K562 (cell line): ENCODE measurements around the gene DDOST. TPM values are rescaled to one million over a fixed set of nuclear protein-coding genes. Genes with fewer than 3 reads are reported as not detected.

Experiments
- MBD1 ChIP-seq: fragments of 250-450 bp; sonication (Bioruptor Pico); IDR thresholded peaks from 2 replicates; pipeline ENCODE4 v1.8.0; 2022; ENCODE audit warnings: inconsistent platforms
- MEIS2 ChIP-seq: fragments of 450-650 bp; IDR thresholded peaks from 2 replicates; pipeline ENCODE4 v1.6.1; 2014; ENCODE audit warnings: mild to moderate bottlenecking; ENCODE audit not compliant: partially characterized antibody
- NKRF ChIP-seq: fragments of 450-650 bp; IDR thresholded peaks from 2 replicates; pipeline ENCODE4 v1.6.1; 2016; ENCODE audit warnings: borderline replicate concordance
- PYGO2 ChIP-seq: fragments of 450-650 bp; IDR thresholded peaks from 2 replicates; pipeline ENCODE4 v1.6.1; 2016; ENCODE audit warnings: mild to moderate bottlenecking, missing genetic modification characterization, moderate library complexity, missing compliant biosample characterization
- RFX7 ChIP-seq: fragments of 250-450 bp; sonication (Bioruptor Pico); IDR thresholded peaks from 2 replicates; pipeline ENCODE4 v1.5.1; 2021; ENCODE audit warnings: mild to moderate bottlenecking
- STAT6 ChIP-seq: sonication (generic); formaldehyde crosslinking; IDR thresholded peaks from 2 replicates; pipeline ENCODE4 v1.8.1; 2023; ENCODE audit warnings: mild to moderate bottlenecking, missing genetic modification reagents
- ZBTB40 ChIP-seq, 2 experiments: fragments of 450-650 bp in 1 of 2; sonication (generic) in 1 of 2; formaldehyde crosslinking in 1 of 2; IDR thresholded peaks; 2 replicates each; pipeline versions ENCODE4 v1.7.1 to v1.9.0; 2016 to 2022; ENCODE audit warnings: inconsistent platforms in 1 of 2, mild to moderate bottlenecking in 1 of 2, missing genetic modification reagents in 1 of 2
- polyA plus RNA-seq, 8 experiments: library from polyadenylated mRNA; depleted of rRNA in 4 of 8; stranded (reverse) in 5 of 8; unstranded in 3 of 8; fragments of >200 nt; fragmentation: Nextera tagmentation in 2 of 8; fragmentation: Illumina TruSeq in 1 of 8; extraction: Ambion mirVana in 2 of 8; extraction: Trizol in 1 of 8; gene quantifications; 2 replicates each; pipeline versions ENCODE4 v1.2.1 to v1.2.3, GENCODE V29; 2011 to 2014; ENCODE audit warnings: inconsistent platforms in 1 of 8, missing spikeins in 1 of 8
- total RNA-seq, 7 experiments: library from RNA; depleted of rRNA in 6 of 7; stranded (reverse); fragments of >200 nt in 6 of 7; fragmentation: Illumina TruSeq in 2 of 7; extraction: Trizol in 2 of 7; gene quantifications; 2 replicates each; pipeline versions ENCODE4 v1.2.1 to v1.2.3, GENCODE V29; 2011 to 2021; ENCODE audit warnings: low replicate concordance in 1 of 7

Gene DDOST
- total and polyA plus RNA-seq, 9 of the 15 experiments (the other 6 are each of a cell fraction or from before 2014, with no cell fraction given): 173 to 306 (median 222) TPM

- TF ChIP-seq ZBTB40 (IDR thresholded peaks at IDR 0.05): no peak
- no peak for TF ChIP-seq ZBTB40 (CRISPR knock-in tag; IDR thresholded peaks at IDR 0.05)
- no peak for TF ChIP-seq MEIS2
- TF ChIP-seq RFX7 (CRISPR knock-in tag): no peak
- TF ChIP-seq PYGO2 (tag): no peak
- no peak for TF ChIP-seq MBD1 (CRISPR knock-in tag)
- TF ChIP-seq STAT6 (CRISPR knock-in tag): no peak
- TF ChIP-seq NKRF: no peak
- TF ChIP-seq, all 486 proteins: peak for 0
These were observed 24.6 kb upstream of the DDOST start (continued) for GRCh38 chr1:20685741-20686140.
